Adrenal gland (tissue), 12 donors: Measurements from ENCODE around the gene ZNF813. TPM values are rescaled to one million over a fixed set of nuclear protein-coding genes. Genes with fewer than 3 reads are reported as not detected.
"Not testable (repeated sequence)": the region's sequence is repeated elsewhere in the genome, so short reads cannot be mapped to it uniquely, and the experiment has no call there.

Experiments used
- DNase-seq, 7 donors: peaks; one replicate each; pipeline ENCODE4 v3.0.0-alpha.2; 2019 to 2020
- H3K27ac ChIP-seq, 5 donors: fragments of 200-600 bp; sonication (generic) in 4 of 5; 1 replicate in 3 of 5; 2 replicates in 2 of 5; pipeline versions ENCODE4 v1.5.1 to v1.8.0; 2016 to 2020; ENCODE audit warnings: mild to moderate bottlenecking in 1 of 5
- H3K27me3 ChIP-seq: fragments of 200-600 bp; 2 replicates; pipeline ENCODE4 v1.8.0; 2021
- H3K36me3 ChIP-seq, 2 donors: fragments of 200-600 bp; replicated peaks in 1 of 2; 1 replicate in 1 of 2; 2 replicates in 1 of 2; pipeline versions ENCODE4 v1.5.1 to v1.8.0; 2018 to 2022
- H3K4me1 ChIP-seq, 2 donors: fragments of 200-600 bp; replicated peaks in 1 of 2; 1 replicate in 1 of 2; 2 replicates in 1 of 2; pipeline versions ENCODE4 v1.5.1 to v1.8.0; 2018 to 2021
- H3K4me3 ChIP-seq, 4 donors: fragments of 200-600 bp; sonication (generic) in 3 of 4; one replicate each; pipeline ENCODE4 v1.5.1; 2016 to 2018
- H3K9me3 ChIP-seq, 3 donors: fragments of 200-600 bp; sonication (generic) in 1 of 3; replicated peaks in 1 of 3; 1 replicate in 2 of 3; 2 replicates in 1 of 3; pipeline versions ENCODE4 v1.5.1 to v1.8.0; 2016 to 2021
- CTCF ChIP-seq, 6 experiments: fragments of 450-650 bp in 4 of 6; fragments of 200-600 bp in 2 of 6; sonication (generic) in 1 of 6; IDR thresholded peaks; 1 replicate in 5 of 6; 2 replicates in 1 of 6; pipeline versions ENCODE4 v1.5.1 to v1.8.0; 2016 to 2021; ENCODE audit warnings: antibody characterized with exemption in 6 of 6, mild to moderate bottlenecking in 2 of 6, moderate library complexity in 1 of 6
- POLR2A ChIP-seq, 2 donors: fragments of 450-650 bp; IDR thresholded peaks; one replicate each; pipeline ENCODE4 v1.6.1; 2017; ENCODE audit warnings: antibody characterized with exemption in 2 of 2, mild to moderate bottlenecking in 2 of 2, moderate library complexity in 1 of 2
- WGBS, 4 donors: extraction: QIAGEN DNeasy Blood & Tissue Kit in 2 of 4; methylation state at CpG; one replicate each; pipeline versions ENCODE4 v1.1.5 to v1.1.7; 2013 to 2017; 5-methylcytosine and 5-hydroxymethylcytosine counted together
- intact Hi-C, 2 donors: fragments of 100-400 bp; cut with DNase I; formaldehyde crosslinking; loops; one replicate each; pipeline versions ENCODE4 v1.14.1 to v1.15.0; 2022 to 2023
- polyA plus RNA-seq, 3 donors: library from polyadenylated mRNA; stranded (reverse); fragments of 200-250 nt in 2 of 3; fragments of 350-450 nt in 1 of 3; fragmentation: Illumina TruSeq in 1 of 3; extraction: RNeasy Lipid Tissue Mini Kit (QIAGEN cat#74804) in 1 of 3; gene quantifications; one replicate each; pipeline ENCODE4 v1.2.3, GENCODE V29; 2013 to 2014
- total RNA-seq, 9 donors: library from RNA; depleted of rRNA in 4 of 9; stranded (reverse); fragments of >200 nt in 4 of 9; fragments of 120-200 nt in 1 of 9; fragmentation: NEBNext Ultra II Directional in 1 of 9; extraction: Animal tissue kit (Norgen Biotek cat#: 25700) in 1 of 9; gene quantifications; one replicate each; pipeline versions ENCODE4 v1.1.0 to v1.2.4, GENCODE V29; 2013 to 2023
- donor health status: healthy with polysubstance abuse.
- donor health status: Bipolar disorder and iron deficiency.
- donor health status: DM: yes; HTN: yes; CAD: no.
- donor health status: DM: no; HTN: no; CAD: no.
- donor health status: DM: no; HTN: no; CAD: no.
- donor health status: DM: yes; HTN: yes; CAD: no.

The ZNF813 gene
- total and polyA plus RNA-seq, 12 donors: 0.51 to 6.4 (median 2.5) TPM

DNA sequence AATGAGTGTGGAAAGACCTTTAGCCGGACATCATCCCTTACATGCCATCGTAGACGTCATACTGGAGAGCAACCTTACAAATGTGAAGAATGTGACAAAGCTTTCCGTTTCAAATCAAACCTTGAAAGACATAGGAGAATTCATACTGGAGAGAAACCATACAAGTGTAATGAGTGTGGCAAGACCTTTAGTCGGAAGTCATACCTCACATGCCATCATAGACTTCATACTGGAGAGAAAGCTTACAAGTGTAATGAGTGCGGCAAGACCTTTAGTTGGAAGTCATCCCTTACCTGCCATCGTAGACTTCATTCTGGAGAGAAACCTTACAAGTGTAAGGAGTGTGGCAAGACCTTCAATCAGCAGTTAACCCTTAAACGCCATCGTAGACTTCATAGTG, 11.7 kb upstream of the ZNF813 start:
- H3K9me3 ChIP-seq: peaks cover 0 to 30% (median 0%) of the 10 kb centered on the region in 3 donors
- intact Hi-C loops: no loop called here
- no peak overlapping the region for H3K27ac ChIP-seq
- no peak for DNase-seq
- H3K36me3 ChIP-seq: peaks cover 0 to 37% of the 10 kb centered on the region in 2 donors
- no peaks in the 10 kb centered on the region for H3K27me3 ChIP-seq
- 86 to 90% (median 88%) methylated on average over 9 of the region's 9 CpGs for WGBS, 4 donors
- no peak overlapping the region for H3K4me3 ChIP-seq
- H3K4me1 ChIP-seq: no peaks in the 10 kb centered on the region
- TF ChIP-seq CTCF (IDR thresholded peaks at IDR 0.05): no peak
- TF ChIP-seq POLR2A (IDR thresholded peaks at IDR 0.05): no peak

DNA sequence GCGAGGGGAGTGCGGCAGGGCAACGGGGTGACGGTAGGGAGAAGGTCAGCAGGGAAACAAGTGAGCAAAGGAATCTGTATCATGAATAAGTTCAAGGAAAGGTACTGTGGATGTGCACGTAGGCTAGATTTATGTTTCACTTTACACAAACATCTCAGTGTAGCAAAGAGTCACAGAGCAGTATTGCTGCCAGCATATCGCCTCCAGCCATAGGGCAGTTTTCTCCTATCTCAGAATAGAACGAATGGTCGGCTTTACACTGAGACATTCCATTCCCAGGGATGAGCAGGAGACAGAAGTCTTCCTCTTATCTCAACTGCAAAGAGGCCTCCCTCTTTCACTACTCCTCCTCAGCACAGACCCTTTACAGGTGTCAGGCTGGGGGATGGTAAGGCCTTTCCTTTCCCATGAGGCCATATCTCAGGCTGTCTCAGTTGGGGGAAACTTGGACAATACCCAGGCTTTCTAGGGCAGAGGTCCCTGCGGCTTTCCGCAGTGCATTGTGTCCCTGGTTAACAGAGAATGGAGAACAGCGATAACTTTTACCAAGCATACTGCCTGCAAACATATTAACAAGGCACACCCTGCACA, 7.3 kb upstream of the ZNF813 start:
- intact Hi-C loops, H3K4me1 ChIP-seq, H3K36me3 ChIP-seq, H3K27me3 ChIP-seq, H3K4me3 ChIP-seq, H3K27ac ChIP-seq, DNase-seq: not testable (repeated sequence)
- 47 to 58% (median 54%) methylated on average over 10 to 11 of the region's 11 CpGs for WGBS, 4 donors
- peaks cover 0 to 30% (median 0%) of the 10 kb centered on the region in 3 donors for H3K9me3 ChIP-seq

GRCh38 chr19:53461866-53462265, 5.7 kb upstream of the ZNF813 start:
- no peaks in the 10 kb centered on the region for H3K27me3 ChIP-seq
- intact Hi-C loops: no loop called here

DNA sequence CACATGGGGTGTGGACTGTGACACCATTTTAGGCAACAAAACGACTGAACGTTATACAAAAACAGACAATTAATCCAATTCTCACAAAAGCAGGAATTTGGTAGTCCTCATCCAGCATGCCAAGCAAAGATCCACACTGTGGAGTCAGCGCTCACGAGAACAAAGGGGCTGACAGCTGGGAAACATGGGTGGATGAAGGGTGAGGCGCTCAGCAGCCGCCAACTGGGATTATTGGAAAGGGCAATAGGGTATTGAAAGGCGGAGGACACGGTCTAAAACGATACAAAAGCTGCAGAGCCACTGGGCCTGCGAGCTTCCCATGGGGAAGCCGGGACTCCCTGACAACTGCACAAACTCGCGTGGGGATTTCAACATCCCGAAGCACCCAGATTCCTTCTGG, 4.7 kb upstream of the ZNF813 start:
- Histone ChIP-seq H3K27ac (peak overlapping the region in 1 of 5 donors; percentile 61), H3K9me3 (peaks cover 0 to 9% (median 0%) of the 10 kb centered on the region in 3 donors), H3K27me3 (no peaks in the 10 kb centered on the region), H3K4me3 (no peak overlapping the region), H3K36me3 (no peaks in the 10 kb centered on the region), H3K4me1 (peaks cover 0 to 7% of the 10 kb centered on the region in 2 donors)
- DNase-seq: no peak
- TF ChIP-seq CTCF (IDR thresholded peaks at IDR 0.05) (no peak), POLR2A (IDR thresholded peaks at IDR 0.05) (no peak)
- intact Hi-C loops: no loop called here
- 45 to 53% (median 48%) methylated on average over 14 of the region's 14 CpGs for WGBS, 4 donors

More at GRCh38 chr19:53461866-53462265, 5.7 kb upstream of the ZNF813 start:
- 85 to 95% (median 93%) methylated on average over 6 of the region's 6 CpGs for WGBS, 4 donors
- Histone ChIP-seq H3K4me3 (no peak overlapping the region), H3K36me3 (no peaks in the 10 kb centered on the region), H3K4me1 (peaks cover 0 to 3% of the 10 kb centered on the region in 2 donors), H3K9me3 (peaks cover 0 to 19% (median 0%) of the 10 kb centered on the region in 3 donors), H3K27ac (no peak overlapping the region)
- TF ChIP-seq POLR2A (IDR thresholded peaks at IDR 0.05): no peak
- no peak for TF ChIP-seq CTCF (IDR thresholded peaks at IDR 0.05)
- no peak for DNase-seq

GRCh38 chr19:53463263-53463662, 4.3 kb upstream of the ZNF813 start:
- Histone ChIP-seq H3K4me1 (peaks cover 0 to 9% of the 10 kb centered on the region in 2 donors), H3K9me3 (peaks cover 0 to 5% (median 0%) of the 10 kb centered on the region in 3 donors), H3K36me3 (no peaks in the 10 kb centered on the region), H3K27ac (peak overlapping the region in 1 of 5 donors; percentile 61), H3K4me3 (no peak overlapping the region), H3K27me3 (no peaks in the 10 kb centered on the region)
- intact Hi-C loops: no loop called here
- 6 to 11% (median 8%) methylated on average over 14 to 19 of the region's 19 CpGs for WGBS, 4 donors
- no peak for TF ChIP-seq POLR2A (IDR thresholded peaks at IDR 0.05)
- no peak for TF ChIP-seq CTCF (IDR thresholded peaks at IDR 0.05)
- peak; percentile 46 to 83 (median 63) for DNase-seq
